PFSK-1 (cell line): ENCODE data around the gene ZFAND3.

Source experiments
- FOXP2 ChIP-seq: optimal IDR thresholded peaks from 2 replicates; pipeline ENCODE3; 2011; ENCODE audit warnings: borderline replicate concordance, control low read depth, inconsistent platforms; ENCODE audit not compliant: insufficient read depth; ENCODE audit errors: extremely low read length, extremely low read depth
- POLR2AphosphoS5 ChIP-seq: IDR thresholded peaks from 2 replicates; pipeline ENCODE4 v1.6.1; 2012; ENCODE audit warnings: low read depth, mild to moderate bottlenecking, control low read depth, low read length, moderate library complexity
- REST ChIP-seq, 2 experiments: IDR thresholded peaks; 2 replicates each; pipeline versions ENCODE4 v1.6.1 to v1.8.0; 2011 to 2012; ENCODE audit warnings: low read depth in 2 of 2, low read length in 2 of 2, control low read depth in 1 of 2, inconsistent platforms in 1 of 2, mild to moderate bottlenecking in 1 of 2, moderate library complexity in 1 of 2; ENCODE audit not compliant: insufficient read depth in 1 of 2
- SIN3A ChIP-seq: IDR thresholded peaks from 2 replicates; pipeline ENCODE4 v1.6.1; 2012; ENCODE audit warnings: mild to moderate bottlenecking, low read length, moderate library complexity, borderline replicate concordance; ENCODE audit not compliant: insufficient read depth
- TAF1 ChIP-seq: IDR thresholded peaks from 2 replicates; pipeline ENCODE4 v1.6.1; 2012; ENCODE audit warnings: low read length, control low read depth, borderline replicate concordance; ENCODE audit not compliant: insufficient read depth

Gene ZFAND3

GRCh38 chr6:38086346-38086745 lies 266.8 kb downstream of the ZFAND3 start:
- TF ChIP-seq SIN3A (no peak), POLR2AphosphoS5 (no peak), TAF1 (no peak), REST (IDR thresholded peaks at IDR 0.05; ENCODE audit: insufficient read depth in 1 of 2, low read depth in 2 of 2, low read length in 2 of 2) (no peak), FOXP2 (no peak)

GRCh38 chr6:38088010-38088409 lies 268.5 kb downstream of the ZFAND3 start:
- TF ChIP-seq POLR2AphosphoS5 = no peak
- no peak for TF ChIP-seq TAF1
- TF ChIP-seq FOXP2 = no peak

- TF ChIP-seq TAF1 (no peak), SIN3A (no peak), FOXP2 (no peak), REST (IDR thresholded peaks at IDR 0.05; ENCODE audit: insufficient read depth in 1 of 2, low read depth in 2 of 2, low read length in 2 of 2) (no peak), POLR2AphosphoS5 (no peak)
Observed at GRCh38 chr6:38088829-38089228, 269.3 kb downstream of the ZFAND3 start.

GRCh38 chr6:38091613-38092012 lies 272.1 kb downstream of the ZFAND3 start:
- TF ChIP-seq REST (IDR thresholded peaks at IDR 0.05; ENCODE audit: insufficient read depth in 1 of 2, low read depth in 2 of 2, low read length in 2 of 2) (no peak), POLR2AphosphoS5 (no peak), TAF1 (no peak), FOXP2 (no peak), SIN3A (no peak)

DNA sequence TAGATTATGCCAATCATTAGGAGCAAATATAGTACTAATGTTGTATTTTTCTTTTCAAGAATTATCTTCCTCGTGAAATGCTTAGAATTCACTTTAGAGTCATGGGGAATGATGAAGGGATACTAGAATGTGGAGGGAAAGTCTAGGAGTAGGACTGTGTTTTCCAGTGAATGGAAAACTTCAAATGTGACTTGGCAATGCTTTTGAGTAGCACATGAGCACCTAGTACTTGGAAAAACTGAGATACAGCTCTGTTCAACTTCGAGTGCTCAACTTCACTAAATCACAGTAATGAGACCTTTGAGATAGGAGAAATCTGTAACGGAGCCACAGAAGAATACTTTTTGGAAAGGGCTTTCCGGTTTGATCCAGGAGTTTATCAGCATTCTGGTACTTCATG lies 272.9 kb downstream of the ZFAND3 start:
- TF ChIP-seq TAF1 (no peak), REST (IDR thresholded peaks at IDR 0.05; ENCODE audit: insufficient read depth in 1 of 2, low read depth in 2 of 2, low read length in 2 of 2) (no peak), SIN3A (no peak), POLR2AphosphoS5 (no peak), FOXP2 (no peak)

DNA sequence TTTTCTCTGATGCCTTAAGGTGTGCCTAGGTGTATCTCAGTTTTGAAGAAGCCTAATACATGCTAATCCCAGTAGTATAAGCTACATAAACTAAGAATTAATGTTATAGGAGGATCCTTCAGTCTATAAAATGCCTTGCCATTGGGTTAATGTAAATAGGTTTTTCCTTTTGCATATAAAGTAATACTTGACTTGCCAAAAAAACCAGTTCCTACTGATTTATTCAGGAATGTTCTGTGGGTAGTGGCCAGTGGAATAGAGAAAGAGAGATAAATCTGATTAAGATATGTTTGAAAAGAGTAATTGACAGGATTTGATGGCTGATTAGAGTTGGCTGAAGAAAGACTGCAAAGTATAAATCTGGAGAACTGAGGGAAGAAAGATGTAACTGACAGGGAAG lies 273.4 kb downstream of the ZFAND3 start:
- TF ChIP-seq TAF1 = no peak
- no peak for TF ChIP-seq SIN3A
- TF ChIP-seq REST (IDR thresholded peaks at IDR 0.05; ENCODE audit: insufficient read depth in 1 of 2, low read depth in 2 of 2, low read length in 2 of 2) = no peak
- no peak for TF ChIP-seq POLR2AphosphoS5
- no peak for TF ChIP-seq FOXP2
